GM23248 (cell line): ENCODE results near the gene KRTAP16-1.

Source experiments
- EZH2 ChIP-seq: fragments of 200-600 bp; sonication (generic); IDR thresholded peaks from 2 replicates; pipeline ENCODE4 v1.6.1; 2018; ENCODE audit warnings: antibody characterized with exemption, mild to moderate bottlenecking; ENCODE audit not compliant: insufficient read depth, poor library complexity, severe bottlenecking
- EZH2phosphoT487 ChIP-seq: fragments of 200-600 bp; sonication (generic); IDR thresholded peaks from 2 replicates; pipeline ENCODE4 v1.6.1; 2018; ENCODE audit warnings: antibody characterized with exemption, moderate library complexity, mild to moderate bottlenecking, low read depth; ENCODE audit not compliant: insufficient read depth

DNA sequence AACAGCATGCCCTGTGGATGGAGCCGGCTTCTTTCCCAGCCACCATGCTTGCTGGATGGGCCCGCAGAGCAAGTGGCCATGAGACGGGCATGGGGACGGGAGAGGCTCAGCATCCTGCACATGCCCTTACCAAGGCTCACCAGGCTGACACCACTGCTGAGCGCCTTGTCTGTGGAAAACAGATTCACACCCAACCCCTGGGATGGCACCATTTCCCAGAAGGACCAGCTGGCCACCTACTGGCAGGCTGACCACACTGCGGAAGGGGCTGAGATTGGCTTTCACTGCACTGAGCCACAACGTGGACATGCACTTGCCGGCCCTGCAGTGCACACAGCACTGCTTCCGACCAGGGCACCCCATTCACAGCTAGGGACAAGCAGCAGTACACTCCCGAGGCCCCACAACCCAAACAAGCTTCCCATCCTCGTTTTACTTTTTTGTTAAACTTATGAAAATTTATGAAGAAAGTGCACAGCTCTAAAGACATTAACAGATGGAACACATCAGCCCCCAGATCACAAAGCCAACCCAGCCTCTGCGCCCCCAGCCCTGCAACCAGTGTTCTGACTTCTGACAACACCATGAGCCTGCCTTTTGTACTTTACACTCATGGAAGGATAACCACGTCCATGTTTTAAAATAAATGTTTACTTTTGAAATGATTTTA is 20.3 kb upstream of the KRTAP16-1 start:
- TF ChIP-seq EZH2: no peak
- no peak for TF ChIP-seq EZH2phosphoT487
